Adrenal gland (tissue), 12 donors: ENCODE results near the gene PFN1. TPM values are rescaled to one million over a fixed set of nuclear protein-coding genes. Genes with fewer than 3 reads are reported as not detected.
"Not testable (repeated sequence)": the region's sequence is repeated elsewhere in the genome, so short reads cannot be mapped to it uniquely, and the experiment has no call there.

Source experiments
- DNase-seq, 7 donors: peaks; one replicate each; pipeline ENCODE4 v3.0.0-alpha.2; 2019 to 2020
- H3K27ac ChIP-seq, 5 donors: fragments of 200-600 bp; sonication (generic) in 4 of 5; 1 replicate in 3 of 5; 2 replicates in 2 of 5; pipeline versions ENCODE4 v1.5.1 to v1.8.0; 2016 to 2020; ENCODE audit warnings: mild to moderate bottlenecking in 1 of 5
- H3K27me3 ChIP-seq: fragments of 200-600 bp; 2 replicates; pipeline ENCODE4 v1.8.0; 2021
- H3K36me3 ChIP-seq, 2 donors: fragments of 200-600 bp; replicated peaks in 1 of 2; 1 replicate in 1 of 2; 2 replicates in 1 of 2; pipeline versions ENCODE4 v1.5.1 to v1.8.0; 2018 to 2022
- H3K4me1 ChIP-seq, 2 donors: fragments of 200-600 bp; replicated peaks in 1 of 2; 1 replicate in 1 of 2; 2 replicates in 1 of 2; pipeline versions ENCODE4 v1.5.1 to v1.8.0; 2018 to 2021
- H3K4me3 ChIP-seq, 4 donors: fragments of 200-600 bp; sonication (generic) in 3 of 4; one replicate each; pipeline ENCODE4 v1.5.1; 2016 to 2018
- H3K9me3 ChIP-seq, 3 donors: fragments of 200-600 bp; sonication (generic) in 1 of 3; replicated peaks in 1 of 3; 1 replicate in 2 of 3; 2 replicates in 1 of 3; pipeline versions ENCODE4 v1.5.1 to v1.8.0; 2016 to 2021
- POLR2A ChIP-seq, 2 donors: fragments of 450-650 bp; IDR thresholded peaks; one replicate each; pipeline ENCODE4 v1.6.1; 2017; ENCODE audit warnings: antibody characterized with exemption in 2 of 2, mild to moderate bottlenecking in 2 of 2, moderate library complexity in 1 of 2
- WGBS, 4 donors: extraction: QIAGEN DNeasy Blood & Tissue Kit in 2 of 4; methylation state at CpG; one replicate each; pipeline versions ENCODE4 v1.1.5 to v1.1.7; 2013 to 2017; 5-methylcytosine and 5-hydroxymethylcytosine counted together
- intact Hi-C, 2 donors: fragments of 100-400 bp; cut with DNase I; formaldehyde crosslinking; loops; one replicate each; pipeline versions ENCODE4 v1.14.1 to v1.15.0; 2022 to 2023
- polyA plus RNA-seq, 3 donors: library from polyadenylated mRNA; stranded (reverse); fragments of 200-250 nt in 2 of 3; fragments of 350-450 nt in 1 of 3; fragmentation: Illumina TruSeq in 1 of 3; extraction: RNeasy Lipid Tissue Mini Kit (QIAGEN cat#74804) in 1 of 3; gene quantifications; one replicate each; pipeline ENCODE4 v1.2.3, GENCODE V29; 2013 to 2014
- total RNA-seq, 9 donors: library from RNA; depleted of rRNA in 4 of 9; stranded (reverse); fragments of >200 nt in 4 of 9; fragments of 120-200 nt in 1 of 9; fragmentation: NEBNext Ultra II Directional in 1 of 9; extraction: Animal tissue kit (Norgen Biotek cat#: 25700) in 1 of 9; gene quantifications; one replicate each; pipeline versions ENCODE4 v1.1.0 to v1.2.4, GENCODE V29; 2013 to 2023
- TF ChIP-seq, protein P1 (sequence below), 6 experiments: fragments of 450-650 bp in 4 of 6; fragments of 200-600 bp in 2 of 6; sonication (generic) in 1 of 6; IDR thresholded peaks; 1 replicate in 5 of 6; 2 replicates in 1 of 6; pipeline versions ENCODE4 v1.5.1 to v1.8.0; 2016 to 2021; ENCODE audit warnings: antibody characterized with exemption in 6 of 6, mild to moderate bottlenecking in 2 of 6, moderate library complexity in 1 of 6
- donor health status: healthy with polysubstance abuse.
- donor health status: Bipolar disorder and iron deficiency.
- donor health status: DM: yes; HTN: yes; CAD: no.
- donor health status: DM: no; HTN: no; CAD: no.
- donor health status: DM: no; HTN: no; CAD: no.
- donor health status: DM: yes; HTN: yes; CAD: no.

Gene PFN1
- total and polyA plus RNA-seq, 12 donors: 310 to 1,056 (median 423) TPM

DNA sequence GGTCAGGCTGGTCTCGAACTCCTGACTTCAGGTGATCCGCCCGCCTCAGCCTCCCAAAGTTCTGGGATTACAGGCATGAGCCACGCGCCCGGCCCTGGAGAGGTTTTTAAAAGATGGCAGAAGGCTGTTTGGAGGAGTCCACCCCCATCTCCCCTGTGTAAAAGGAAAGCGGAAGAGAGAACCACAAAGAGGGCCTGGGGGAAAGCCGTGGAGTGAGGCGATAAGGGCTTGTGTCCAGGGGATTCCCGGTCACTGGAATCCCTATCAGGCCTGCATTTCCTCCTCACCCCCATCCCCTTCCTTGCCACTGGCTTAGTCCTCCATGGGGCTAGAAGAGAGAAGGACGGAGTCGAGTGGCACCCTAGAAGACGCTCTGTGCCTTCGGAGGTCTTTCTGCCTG is 16.4 kb downstream of the PFN1 start, which contains the start of gene GP1BA:
Gene GP1BA, plus strand, starts transcription at position 315 of the 400 bp plus-strand sequence. CDS start 328 bp downstream, outside the sequence.
- Histone ChIP-seq H3K4me3 (no peak within 1 kb of the TSS), H3K9me3 (no peaks in the 10 kb centered on the region), H3K4me1 (peaks cover 0 to 7% of the 10 kb centered on the region in 2 donors), H3K27ac (no peak within 1 kb of the TSS), H3K36me3 (peaks cover 0 to under 1% of the 10 kb centered on the region in 2 donors), H3K27me3 (no peaks in the 10 kb centered on the region)
- WGBS, 4 donors: 75 to 91% (median 83%) methylated on average over 14 of the region's 14 CpGs
- intact Hi-C loops: loop anchor here in 1 of 2 donors (10.0 kb wide), 1 partner anchor 53 kb away; the partner anchor contains the start of gene CAMTA2
- DNase-seq: no peak
- TF ChIP-seq, protein P1, sequence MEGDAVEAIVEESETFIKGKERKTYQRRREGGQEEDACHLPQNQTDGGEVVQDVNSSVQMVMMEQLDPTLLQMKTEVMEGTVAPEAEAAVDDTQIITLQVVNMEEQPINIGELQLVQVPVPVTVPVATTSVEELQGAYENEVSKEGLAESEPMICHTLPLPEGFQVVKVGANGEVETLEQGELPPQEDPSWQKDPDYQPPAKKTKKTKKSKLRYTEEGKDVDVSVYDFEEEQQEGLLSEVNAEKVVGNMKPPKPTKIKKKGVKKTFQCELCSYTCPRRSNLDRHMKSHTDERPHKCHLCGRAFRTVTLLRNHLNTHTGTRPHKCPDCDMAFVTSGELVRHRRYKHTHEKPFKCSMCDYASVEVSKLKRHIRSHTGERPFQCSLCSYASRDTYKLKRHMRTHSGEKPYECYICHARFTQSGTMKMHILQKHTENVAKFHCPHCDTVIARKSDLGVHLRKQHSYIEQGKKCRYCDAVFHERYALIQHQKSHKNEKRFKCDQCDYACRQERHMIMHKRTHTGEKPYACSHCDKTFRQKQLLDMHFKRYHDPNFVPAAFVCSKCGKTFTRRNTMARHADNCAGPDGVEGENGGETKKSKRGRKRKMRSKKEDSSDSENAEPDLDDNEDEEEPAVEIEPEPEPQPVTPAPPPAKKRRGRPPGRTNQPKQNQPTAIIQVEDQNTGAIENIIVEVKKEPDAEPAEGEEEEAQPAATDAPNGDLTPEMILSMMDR (IDR thresholded peaks at IDR 0.05): no peak
- TF ChIP-seq POLR2A (IDR thresholded peaks at IDR 0.05): no peak

DNA sequence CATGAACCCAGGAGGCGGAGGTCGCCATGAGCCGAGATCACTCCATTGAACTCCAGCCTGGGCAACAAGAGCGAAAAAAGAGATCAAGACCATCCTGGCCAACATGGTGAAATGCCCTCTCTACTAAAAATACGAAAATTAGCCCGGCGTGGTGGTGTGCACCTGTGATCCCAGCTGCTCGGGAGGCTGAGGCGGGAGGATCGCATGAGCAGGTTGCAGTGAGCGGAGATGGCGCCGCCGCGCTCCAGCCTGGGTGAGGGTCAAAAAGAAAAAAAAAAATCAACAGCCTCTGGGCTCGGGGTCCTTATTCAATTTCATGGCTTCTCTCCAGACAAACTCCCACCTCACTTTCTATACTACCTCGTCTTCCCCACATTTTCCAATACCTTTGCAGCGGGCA is 19.4 kb downstream of the PFN1 start:
- Histone ChIP-seq H3K9me3 (no peaks in the 10 kb centered on the region), H3K27me3 (no peaks in the 10 kb centered on the region), H3K4me1 (peaks cover 0 to under 1% of the 10 kb centered on the region in 2 donors), H3K4me3 (no peak overlapping the region), H3K36me3 (no peaks in the 10 kb centered on the region), H3K27ac (no peak overlapping the region)
- no peak for DNase-seq
- intact Hi-C loops: no loop called here
- 91 to 96% (median 94%) methylated on average over 18 of the region's 18 CpGs for WGBS, 4 donors
- no peak for TF ChIP-seq POLR2A (IDR thresholded peaks at IDR 0.05)
- TF ChIP-seq, protein P1 (IDR thresholded peaks at IDR 0.05): no peak

DNA sequence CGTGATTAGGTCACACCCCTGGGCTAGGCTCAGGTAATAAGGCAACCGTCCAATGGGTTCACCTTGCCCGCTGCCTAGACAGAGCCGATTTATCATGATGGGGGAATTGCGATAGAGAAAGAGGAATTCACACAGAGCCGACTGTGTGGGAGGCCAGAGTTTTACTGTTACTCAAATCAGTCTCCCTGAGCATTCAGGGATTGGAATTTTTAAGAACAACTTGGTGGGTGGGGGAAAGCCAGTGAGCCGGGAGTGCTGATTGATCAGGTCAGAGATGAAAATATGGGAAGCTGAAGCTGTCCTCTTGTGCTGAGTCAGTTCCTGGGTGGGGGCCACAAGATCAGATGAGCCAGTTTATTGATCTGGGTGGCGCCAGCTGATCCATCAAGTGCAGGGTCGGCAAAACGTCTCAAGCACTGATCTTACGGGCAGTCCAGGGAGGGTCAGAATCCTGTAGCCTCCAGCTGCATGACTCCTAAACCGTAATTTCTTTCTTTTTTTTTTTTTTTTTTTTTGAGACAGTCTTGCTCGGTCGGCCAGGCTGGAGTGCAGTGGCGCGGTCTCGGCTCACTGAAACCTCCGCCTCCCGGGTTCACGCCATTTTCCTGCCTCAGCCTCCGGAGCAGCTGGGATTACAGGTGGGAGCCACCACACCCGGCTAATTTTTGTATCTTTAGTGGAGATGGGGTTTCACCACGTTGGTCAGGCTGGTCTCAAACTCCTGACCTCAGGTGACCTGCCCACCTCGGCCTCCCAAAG is 21.6 kb downstream of the PFN1 start:
- H3K27ac ChIP-seq, H3K4me3 ChIP-seq, H3K4me1 ChIP-seq, H3K9me3 ChIP-seq, H3K36me3 ChIP-seq, intact Hi-C loops, H3K27me3 ChIP-seq, DNase-seq: not testable (repeated sequence)
- 79 to 86% (median 82%) methylated on average over 15 to 24 of the region's 24 CpGs for WGBS, 4 donors

DNA sequence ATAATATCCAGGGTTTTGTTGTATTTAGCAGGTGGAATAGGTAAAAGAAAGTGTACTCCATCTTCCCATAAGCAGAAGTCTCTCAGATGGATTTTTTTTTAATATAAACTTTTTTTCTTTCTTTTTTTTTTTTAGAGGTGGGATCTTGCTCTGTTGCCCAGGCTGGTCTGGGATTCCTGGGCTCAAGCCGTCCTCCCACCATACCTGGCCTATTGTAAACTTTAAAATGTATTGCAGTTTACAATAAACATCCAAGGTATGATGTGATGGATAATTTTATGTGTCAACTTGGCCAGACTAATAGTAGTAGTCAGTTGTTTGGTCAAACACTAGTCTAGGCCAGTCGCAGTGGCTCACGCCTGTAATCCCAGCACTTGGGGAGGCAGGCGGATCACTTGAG is 27.0 kb downstream of the PFN1 start:
- intact Hi-C loops: no loop called here
- Histone ChIP-seq H3K9me3 (no peaks in the 10 kb centered on the region), H3K27me3 (no peaks in the 10 kb centered on the region), H3K27ac (no peak overlapping the region), H3K4me1 (no peaks in the 10 kb centered on the region), H3K4me3 (no peak overlapping the region), H3K36me3 (no peaks in the 10 kb centered on the region)
- DNase-seq: no peak
- TF ChIP-seq, protein P1 (IDR thresholded peaks at IDR 0.05): no peak
- TF ChIP-seq POLR2A (IDR thresholded peaks at IDR 0.05): no peak
- WGBS, 4 donors: 78 to 90% (median 88%) methylated on average over 4 of the region's 4 CpGs
